Nephron (organoid): Measurements from ENCODE around the gene HOXA9.

Experiments
- H3K27ac Mint-ChIP-seq, 3 experiments: 2 replicates each; pipeline ENCODE4 v1.8.0; 2020; ENCODE audit warnings: mixed read lengths in 3 of 3, mild to moderate bottlenecking in 2 of 3, moderate library complexity in 1 of 3
- H3K27me3 Mint-ChIP-seq: 2 replicates; pipeline ENCODE4 v1.8.0; 2021; ENCODE audit warnings: low read depth, mild to moderate bottlenecking, moderate library complexity, mixed read lengths
- H3K36me3 Mint-ChIP-seq: 2 replicates; pipeline ENCODE4 v1.8.0; 2020; ENCODE audit warnings: low read depth, mixed read lengths
- H3K4me1 Mint-ChIP-seq: 2 replicates; pipeline ENCODE4 v1.8.0; 2020; ENCODE audit warnings: mixed read lengths
- H3K4me3 Mint-ChIP-seq, 3 experiments: 2 replicates each; pipeline ENCODE4 v1.8.0; 2020; ENCODE audit warnings: mild to moderate bottlenecking in 3 of 3, mixed read lengths in 3 of 3, moderate library complexity in 2 of 3
- H3K9me3 Mint-ChIP-seq: 2 replicates; pipeline ENCODE4 v1.8.0; 2020; ENCODE audit warnings: mixed read lengths
- CTCF ChIP-seq, 3 experiments: fragments of 200-600 bp; sonication (generic); IDR thresholded peaks; one replicate each; pipeline ENCODE4 v1.5.0; 2021; ENCODE audit warnings: antibody characterized with exemption in 3 of 3; ENCODE audit not compliant: unreplicated experiment in 3 of 3

The HOXA9 gene

GRCh38 chr7:27202018-27202861, 36.9 kb upstream of the HOXA9 start:
- Mint-ChIP-seq H3K4me3 (peak overlapping the region; percentile 18 to 82 (median 23)), H3K4me1 (peaks cover 30% of the 10 kb centered on the region), H3K27ac (no peak overlapping the region), H3K9me3 (peaks cover 2% of the 10 kb centered on the region), H3K27me3 (peaks cover 98% of the 10 kb centered on the region), H3K36me3 (no peaks in the 10 kb centered on the region)
- TF ChIP-seq CTCF (IDR thresholded peaks at IDR 0.05; ENCODE audit: unreplicated experiment in 3 of 3): no peak

- Mint-ChIP-seq H3K36me3 (no peaks in the 10 kb centered on the region), H3K27me3 (peaks cover 98% of the 10 kb centered on the region), H3K4me1 (peaks cover 30% of the 10 kb centered on the region), H3K27ac (no peak overlapping the region), H3K4me3 (peak overlapping the region; percentile 70 to 82 (median 79)), H3K9me3 (peaks cover 2% of the 10 kb centered on the region)
- no peak for TF ChIP-seq CTCF (IDR thresholded peaks at IDR 0.05; ENCODE audit: unreplicated experiment in 3 of 3)
Measured at GRCh38 chr7:27201580-27202017, 36.3 kb upstream of the HOXA9 start.

GRCh38 chr7:27200761-27201579, 35.6 kb upstream of the HOXA9 start:
- Mint-ChIP-seq H3K27me3 (peaks cover 98% of the 10 kb centered on the region), H3K4me3 (peak overlapping the region; percentile 70 to 82 (median 79))

GRCh38 chr7:27199849-27200760, 34.8 kb upstream of the HOXA9 start, which contains the start of gene HOXA13:
Gene HOXA13, minus strand, starts transcription at chr7:27200091. Its CDS starts 14 bp downstream, at chr7:27200077.
- Mint-ChIP-seq H3K27ac (no peak within 1 kb of the TSS), H3K4me1 (peaks cover 23% of the 10 kb centered on the region)
- TF ChIP-seq CTCF (IDR thresholded peaks at IDR 0.05; ENCODE audit: unreplicated experiment in 3 of 3): no peak

More at GRCh38 chr7:27200761-27201579, 35.6 kb upstream of the HOXA9 start:
- Mint-ChIP-seq H3K9me3 (no peaks in the 10 kb centered on the region), H3K36me3 (no peaks in the 10 kb centered on the region), H3K4me1 (peaks cover 29% of the 10 kb centered on the region), H3K27ac (no peak overlapping the region)
- TF ChIP-seq CTCF (IDR thresholded peaks at IDR 0.05; ENCODE audit: unreplicated experiment in 3 of 3): no peak

More at GRCh38 chr7:27199849-27200760, 34.8 kb upstream of the HOXA9 start, which contains the start of gene HOXA13:
- no peaks in the 10 kb centered on the region for H3K36me3 Mint-ChIP-seq
- H3K27me3 Mint-ChIP-seq: peaks cover 98% of the 10 kb centered on the region
- H3K9me3 Mint-ChIP-seq: no peaks in the 10 kb centered on the region
- H3K4me3 Mint-ChIP-seq: peak within 1 kb of the TSS; percentile 82 to 89 (median 85)
